PC-3 (cell line): Measurements from ENCODE around the gene BCAS1. TPM values are rescaled to one million over a fixed set of nuclear protein-coding genes. Genes with fewer than 3 reads are reported as not detected.

Experiments
- ATAC-seq: fragments of 200-7000 bp; cut with Tn5 transposase; 2 replicates; pipeline ENCODE4 v1.9.1; 2020; ENCODE audit warnings: mild to moderate bottlenecking, moderate library complexity
- BruUV-seq: library from RNA; stranded (reverse); fragments of 400-500 nt; replicated peaks from 2 replicates; lab custom pipeline; 2021; lab: Mats Ljungman, UMichigan
- CTCF ChIA-PET: fragments of 300-600 bp; sonication (Branson Sonifier 250); formaldehyde crosslinking; loops from one replicate; lab custom pipeline; 2022; ENCODE audit warnings: antibody characterized with exemption; lab: Charles Lee
- POLR2A ChIA-PET: fragments of 300-600 bp; sonication (Branson Sonifier 250); formaldehyde crosslinking; loops from one replicate; lab custom pipeline; 2022; ENCODE audit warnings: antibody characterized with exemption; ENCODE audit not compliant: unreplicated experiment; lab: Charles Lee
- DNase-seq: peaks from one replicate; pipeline ENCODE4 v3.0.0-alpha.2; 2015
- H2AFZ ChIP-seq: fragments of 300-600 bp; sonication (generic); 2 replicates; pipeline ENCODE4 v1.6.0; 2016; ENCODE audit warnings: antibody characterized with exemption, low read length
- H3F3A ChIP-seq: fragments of 300-600 bp; sonication (generic); one replicate; pipeline ENCODE4 v1.6.0; 2017; ENCODE audit warnings: antibody characterized with exemption, low read length, control low read depth, mild to moderate bottlenecking; ENCODE audit not compliant: unreplicated experiment
- H3K27ac ChIP-seq: fragments of 300-600 bp; sonication (generic); 2 replicates; pipeline ENCODE4 v1.5.1; 2016; ENCODE audit warnings: mild to moderate bottlenecking, low read length
- H3K27me3 ChIP-seq: fragments of 300-600 bp; sonication (generic); 2 replicates; pipeline ENCODE4 v1.6.1; 2016; ENCODE audit warnings: low read length, mixed read lengths
- H3K36me3 ChIP-seq: fragments of 300-600 bp; sonication (generic); 2 replicates; pipeline ENCODE4 v1.6.1; 2016; ENCODE audit warnings: low read depth, mixed run types, low read length, mixed read lengths
- H3K4me1 ChIP-seq: fragments of 300-600 bp; sonication (generic); 2 replicates; pipeline ENCODE4 v1.5.1; 2016; ENCODE audit warnings: low read length; ENCODE audit not compliant: insufficient read depth
- H3K4me2 ChIP-seq: fragments of 300-600 bp; sonication (generic); 2 replicates; pipeline ENCODE4 v1.6.0; 2016; ENCODE audit warnings: low read length
- H3K4me3 ChIP-seq: fragments of 300-600 bp; sonication (generic); 2 replicates; pipeline ENCODE4 v1.5.1; 2016; ENCODE audit warnings: mild to moderate bottlenecking, low read length, mixed read lengths
- H3K79me2 ChIP-seq: fragments of 300-600 bp; sonication (generic); 2 replicates; pipeline ENCODE4 v1.6.1; 2017; ENCODE audit warnings: low read length, mixed read lengths
- H3K9ac ChIP-seq: fragments of 300-600 bp; sonication (generic); 2 replicates; pipeline ENCODE4 v1.6.0; 2016; ENCODE audit warnings: mild to moderate bottlenecking, low read length
- H3K9me2 ChIP-seq: fragments of 300-600 bp; sonication (generic); replicated peaks from 2 replicates; pipeline ENCODE4 v1.6.1; 2016; ENCODE audit warnings: mixed run types, low read length, mixed read lengths
- H3K9me3 ChIP-seq: fragments of 300-600 bp; sonication (generic); 2 replicates; pipeline ENCODE4 v1.6.1; 2016; ENCODE audit warnings: low read length, mixed read lengths
- H4K20me1 ChIP-seq: fragments of 300-600 bp; sonication (generic); 2 replicates; pipeline ENCODE4 v1.6.1; 2016; ENCODE audit warnings: low read length, mixed read lengths
- EZH2 ChIP-seq: fragments of 300-600 bp; sonication (generic); IDR thresholded peaks from one replicate; pipeline ENCODE4 v1.6.1; 2017; ENCODE audit warnings: antibody characterized with exemption, mild to moderate bottlenecking, low read length; ENCODE audit not compliant: unreplicated experiment
- EZH2phosphoT487 ChIP-seq: fragments of 300-600 bp; sonication (generic); IDR thresholded peaks from 2 replicates; pipeline ENCODE4 v1.6.1; 2018; ENCODE audit warnings: mild to moderate bottlenecking, antibody characterized with exemption, low read length, borderline replicate concordance
- intact Hi-C: fragments of 100-400 bp; cut with micrococcal nuclease; formaldehyde crosslinking; loops from 2 replicates; pipeline ENCODE4 v1.9.0; 2023
- total RNA-seq: library from RNA; depleted of rRNA; stranded (reverse); fragments of >200 nt; gene quantifications from 2 replicates; pipeline ENCODE4 v1.2.3, GENCODE V29; 2014
- TF ChIP-seq, protein P1 (sequence below): fragments of 300-600 bp; sonication (generic); conservative IDR thresholded peaks from 2 replicates; pipeline ENCODE4 v1.5.1; 2017; ENCODE audit warnings: antibody characterized with exemption, low read depth, mild to moderate bottlenecking, low read length

The BCAS1 gene
- total RNA-seq, 1 experiment from 2014 or later: 0.18 TPM

DNA sequence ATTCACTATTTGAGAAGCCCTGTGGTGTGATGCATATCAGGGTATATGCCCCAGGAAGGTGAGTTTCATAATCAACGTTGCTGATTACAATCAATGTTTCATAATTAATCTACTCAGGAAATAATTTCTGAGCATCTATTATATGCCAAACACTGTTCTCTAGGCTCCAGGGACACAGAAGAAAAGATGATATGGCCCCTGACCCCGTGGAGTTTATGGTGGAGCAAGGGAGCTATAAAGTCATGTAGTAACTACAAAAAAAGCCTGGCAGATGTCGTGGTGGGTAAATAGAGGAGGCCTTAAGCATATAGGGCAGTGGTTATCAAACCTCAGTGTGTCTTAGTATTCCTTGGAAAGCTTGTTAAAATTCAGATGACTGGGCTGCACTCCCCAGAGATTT is 40.1 kb upstream of the BCAS1 start:
- Histone ChIP-seq H3K27me3 (no peaks in the 10 kb centered on the region), H4K20me1 (no peaks in the 10 kb centered on the region), H3K4me3 (no peak overlapping the region), H2AFZ (no peak overlapping the region), H3K9ac (no peak overlapping the region), H3K79me2 (no peaks in the 10 kb centered on the region), H3F3A (peaks cover 1% of the 10 kb centered on the region), H3K9me2 (no peaks in the 10 kb centered on the region), H3K27ac (no peak overlapping the region), H3K9me3 (no peaks in the 10 kb centered on the region), H3K4me2 (no peak overlapping the region), H3K36me3 (no peaks in the 10 kb centered on the region), H3K4me1 (peaks cover 9% of the 10 kb centered on the region)
- no TSS peak for BruUV-seq
- TF ChIP-seq EZH2 (no peak), EZH2phosphoT487 (no peak)
- TF ChIP-seq, protein P1, sequence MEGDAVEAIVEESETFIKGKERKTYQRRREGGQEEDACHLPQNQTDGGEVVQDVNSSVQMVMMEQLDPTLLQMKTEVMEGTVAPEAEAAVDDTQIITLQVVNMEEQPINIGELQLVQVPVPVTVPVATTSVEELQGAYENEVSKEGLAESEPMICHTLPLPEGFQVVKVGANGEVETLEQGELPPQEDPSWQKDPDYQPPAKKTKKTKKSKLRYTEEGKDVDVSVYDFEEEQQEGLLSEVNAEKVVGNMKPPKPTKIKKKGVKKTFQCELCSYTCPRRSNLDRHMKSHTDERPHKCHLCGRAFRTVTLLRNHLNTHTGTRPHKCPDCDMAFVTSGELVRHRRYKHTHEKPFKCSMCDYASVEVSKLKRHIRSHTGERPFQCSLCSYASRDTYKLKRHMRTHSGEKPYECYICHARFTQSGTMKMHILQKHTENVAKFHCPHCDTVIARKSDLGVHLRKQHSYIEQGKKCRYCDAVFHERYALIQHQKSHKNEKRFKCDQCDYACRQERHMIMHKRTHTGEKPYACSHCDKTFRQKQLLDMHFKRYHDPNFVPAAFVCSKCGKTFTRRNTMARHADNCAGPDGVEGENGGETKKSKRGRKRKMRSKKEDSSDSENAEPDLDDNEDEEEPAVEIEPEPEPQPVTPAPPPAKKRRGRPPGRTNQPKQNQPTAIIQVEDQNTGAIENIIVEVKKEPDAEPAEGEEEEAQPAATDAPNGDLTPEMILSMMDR: no peak
- POLR2A ChIA-PET: no interaction called here
- no peak for DNase-seq
- intact Hi-C loops: no loop called here
- CTCF ChIA-PET: no interaction called here
- no peak for ATAC-seq

DNA sequence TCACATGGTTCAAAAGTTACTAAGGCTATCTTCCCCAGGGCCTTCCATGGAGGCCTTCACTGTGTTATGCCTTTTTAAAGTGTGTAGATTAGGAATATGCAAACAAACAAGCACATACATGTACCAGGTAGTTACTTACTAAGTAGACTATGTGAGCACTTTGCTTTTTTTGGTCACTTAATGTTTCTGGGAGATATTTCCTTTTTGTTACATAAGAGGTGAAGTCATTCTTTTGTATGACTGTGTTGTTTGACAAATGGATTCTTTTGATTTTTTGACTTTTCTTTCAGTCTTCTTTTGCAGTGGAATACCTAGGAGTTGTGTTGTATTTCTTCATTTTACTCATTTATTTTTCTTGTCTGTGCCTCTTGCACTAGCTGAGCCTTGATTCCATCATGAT is 39.6 kb upstream of the BCAS1 start:
- H3K9ac ChIP-seq: no peak overlapping the region
- no peaks in the 10 kb centered on the region for H4K20me1 ChIP-seq
- no peaks in the 10 kb centered on the region for H3K27me3 ChIP-seq
- H3K4me3 ChIP-seq: no peak overlapping the region
- DNase-seq (no peak), ATAC-seq (no peak)
- no peaks in the 10 kb centered on the region for H3K9me3 ChIP-seq
- no peak overlapping the region for H3K4me2 ChIP-seq
- ChIA-PET CTCF (no interaction called here), POLR2A (no interaction called here)
- peaks cover 5% of the 10 kb centered on the region for H3K4me1 ChIP-seq
- TF ChIP-seq EZH2: no peak
- no peak for TF ChIP-seq EZH2phosphoT487
- TF ChIP-seq, protein P1: no peak
- intact Hi-C loops: no loop called here
- no peak overlapping the region for H3K27ac ChIP-seq
- H3K36me3 ChIP-seq: no peaks in the 10 kb centered on the region
- no peaks in the 10 kb centered on the region for H3F3A ChIP-seq
- no peak overlapping the region for H2AFZ ChIP-seq
- H3K79me2 ChIP-seq: no peaks in the 10 kb centered on the region
- BruUV-seq: no TSS peak
- no peaks in the 10 kb centered on the region for H3K9me2 ChIP-seq

DNA sequence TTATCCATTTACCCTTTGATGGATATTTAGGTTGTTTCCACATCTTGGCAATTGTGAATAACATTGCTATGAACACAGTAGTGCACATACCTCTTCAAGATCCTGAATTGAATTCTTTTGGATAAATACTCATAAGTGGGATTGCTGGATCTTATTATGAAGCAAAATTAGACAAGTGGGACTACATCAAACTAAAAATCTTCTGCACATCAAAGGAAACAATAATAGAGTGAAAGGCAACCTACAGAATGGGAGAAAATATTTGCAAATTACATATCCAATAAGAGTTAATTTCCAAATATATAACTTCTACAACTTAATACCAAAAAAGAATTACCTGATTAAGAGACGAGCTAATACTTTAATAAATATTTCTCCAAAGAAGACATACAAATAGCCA is 38.4 kb upstream of the BCAS1 start:
- no peaks in the 10 kb centered on the region for H4K20me1 ChIP-seq
- ChIA-PET CTCF (interaction anchor here (0.5 kb wide), 1 partner anchor 50 kb away, joined by 3 read pairs; no protein-coding TSS in a partner anchor), POLR2A (no interaction called here)
- no peaks in the 10 kb centered on the region for H3K27me3 ChIP-seq
- no peak overlapping the region for H2AFZ ChIP-seq
- no peaks in the 10 kb centered on the region for H3K4me1 ChIP-seq
- BruUV-seq: no TSS peak
- H3K9me2 ChIP-seq: no peaks in the 10 kb centered on the region
- no peak overlapping the region for H3K9ac ChIP-seq
- H3K9me3 ChIP-seq: no peaks in the 10 kb centered on the region
- no peak for TF ChIP-seq EZH2phosphoT487
- no peak for TF ChIP-seq EZH2
- TF ChIP-seq, protein P1: no peak
- no peak for ATAC-seq
- no peak for DNase-seq
- H3F3A ChIP-seq: no peaks in the 10 kb centered on the region
- no peaks in the 10 kb centered on the region for H3K79me2 ChIP-seq
- H3K36me3 ChIP-seq: no peaks in the 10 kb centered on the region
- H3K4me3 ChIP-seq: no peak overlapping the region
- intact Hi-C loops: no loop called here
- no peak overlapping the region for H3K4me2 ChIP-seq
- H3K27ac ChIP-seq: no peak overlapping the region
